Suprapubic skin (tissue), 4 donors: ENCODE data around the gene ISG20L2.

Experiments used
- EP300 ChIP-seq: sonication (generic); formaldehyde crosslinking; IDR thresholded peaks from one replicate; pipeline ENCODE4 v1.6.1; 2017; ENCODE audit warnings: antibody characterized with exemption
- POLR2A ChIP-seq, 2 donors: fragments of 450-650 bp; IDR thresholded peaks; one replicate each; pipeline ENCODE4 v1.6.1; 2017; ENCODE audit warnings: antibody characterized with exemption in 2 of 2, mild to moderate bottlenecking in 2 of 2, moderate library complexity in 2 of 2
- POLR2AphosphoS5 ChIP-seq, 3 donors: sonication (generic); formaldehyde crosslinking; IDR thresholded peaks; one replicate each; pipeline ENCODE4 v1.6.1; 2017; ENCODE audit warnings: antibody characterized with exemption in 3 of 3
- TF ChIP-seq, protein P1 (sequence below), 2 donors: fragments of 200-600 bp in 1 of 2; fragments of 450-650 bp in 1 of 2; sonication (generic) in 1 of 2; IDR thresholded peaks; one replicate each; pipeline ENCODE4 v1.5.1; 2016 to 2019; ENCODE audit warnings: antibody characterized with exemption in 2 of 2, mild to moderate bottlenecking in 1 of 2, moderate library complexity in 1 of 2

- peak; percentile 6 to 94 (median 79) for TF ChIP-seq POLR2AphosphoS5 (IDR thresholded peaks at IDR 0.05)
- TF ChIP-seq, protein P1, sequence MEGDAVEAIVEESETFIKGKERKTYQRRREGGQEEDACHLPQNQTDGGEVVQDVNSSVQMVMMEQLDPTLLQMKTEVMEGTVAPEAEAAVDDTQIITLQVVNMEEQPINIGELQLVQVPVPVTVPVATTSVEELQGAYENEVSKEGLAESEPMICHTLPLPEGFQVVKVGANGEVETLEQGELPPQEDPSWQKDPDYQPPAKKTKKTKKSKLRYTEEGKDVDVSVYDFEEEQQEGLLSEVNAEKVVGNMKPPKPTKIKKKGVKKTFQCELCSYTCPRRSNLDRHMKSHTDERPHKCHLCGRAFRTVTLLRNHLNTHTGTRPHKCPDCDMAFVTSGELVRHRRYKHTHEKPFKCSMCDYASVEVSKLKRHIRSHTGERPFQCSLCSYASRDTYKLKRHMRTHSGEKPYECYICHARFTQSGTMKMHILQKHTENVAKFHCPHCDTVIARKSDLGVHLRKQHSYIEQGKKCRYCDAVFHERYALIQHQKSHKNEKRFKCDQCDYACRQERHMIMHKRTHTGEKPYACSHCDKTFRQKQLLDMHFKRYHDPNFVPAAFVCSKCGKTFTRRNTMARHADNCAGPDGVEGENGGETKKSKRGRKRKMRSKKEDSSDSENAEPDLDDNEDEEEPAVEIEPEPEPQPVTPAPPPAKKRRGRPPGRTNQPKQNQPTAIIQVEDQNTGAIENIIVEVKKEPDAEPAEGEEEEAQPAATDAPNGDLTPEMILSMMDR (IDR thresholded peaks at IDR 0.05): no peak
- peak in 1 of 2 donors; percentile 8 for TF ChIP-seq POLR2A (IDR thresholded peaks at IDR 0.05)
- TF ChIP-seq EP300: no peak
These were observed 12.3 kb upstream of the ISG20L2 start, which contains the start of gene MRPL24 for GRCh38 chr1:156740741-156741480.
